Measurements from ENCODE around the gene RASSF8.

Gene RASSF8

GRCh38 chr12:26113181-26113654 is 154.7 kb downstream of the RASSF8 start:
- no peak for DNase-seq

- DNase-seq = peak; percentile 54 to 68
Measured at GRCh38 chr12:26113853-26114719, 155.6 kb downstream of the RASSF8 start.

GRCh38 chr12:26114720-26115401 is 156.4 kb downstream of the RASSF8 start:
- no peak for DNase-seq

- no peak for DNase-seq
Measured at GRCh38 chr12:26116829-26117715, 158.6 kb downstream of the RASSF8 start.

- DNase-seq = no peak
Measured at GRCh38 chr12:26118308-26118707, 159.8 kb downstream of the RASSF8 start.

GRCh38 chr12:26119391-26119989 is 161.0 kb downstream of the RASSF8 start:
- DNase-seq = no peak

- DNase-seq = no peak
Measured at GRCh38 chr12:26120561-26121274, 162.2 kb downstream of the RASSF8 start.

- no peak for DNase-seq
Measured at GRCh38 chr12:26121323-26122060, 163.0 kb downstream of the RASSF8 start.

- no peak for DNase-seq
Measured at GRCh38 chr12:26122061-26122680, 163.7 kb downstream of the RASSF8 start.

- DNase-seq = no peak
Measured at GRCh38 chr12:26122681-26123481, 164.4 kb downstream of the RASSF8 start.

GRCh38 chr12:26123482-26123980 is 165.0 kb downstream of the RASSF8 start:
- DNase-seq = no peak

- DNase-seq = no peak
Measured at GRCh38 chr12:26124446-26125399, 166.2 kb downstream of the RASSF8 start, which contains the start of gene BHLHE41. Gene BHLHE41, minus strand, starts transcription at chr12:26125037. Its CDS starts 258 bp downstream, at chr12:26124779.

GRCh38 chr12:26125400-26126339 is 167.2 kb downstream of the RASSF8 start:
- no peak for DNase-seq

GRCh38 chr12:26126340-26127284 is 168.1 kb downstream of the RASSF8 start:
- DNase-seq = no peak

- DNase-seq = no peak
Measured at GRCh38 chr12:26127404-26127803, 168.9 kb downstream of the RASSF8 start.

GRCh38 chr12:26128168-26128567 is 169.7 kb downstream of the RASSF8 start:
- DNase-seq = no peak

Measured in activated CD4-positive, alpha-beta T cell treated with anti-CD3 and anti-CD28 coated beads, Interleukin-2, amount 50 U/mL, for 4 hours (primary cell).